CD14-positive monocyte (primary cell): ENCODE results near the gene MRPL14. TPM values are rescaled to one million over a fixed set of nuclear protein-coding genes. Genes with fewer than 3 reads are reported as not detected.
A peak's percentile ranks its signal among the peaks of the same experiment; 100 is the strongest.

ENCODE experiments used
- DNase-seq, 3 donors: peaks; one replicate each; pipeline ENCODE4 v3.0.0-alpha.2; 2011 to 2022
- H2AFZ ChIP-seq: 2 replicates; pipeline ENCODE4 v1.6.0; 2012; ENCODE audit warnings: mild to moderate bottlenecking, low read depth, low read length, inconsistent platforms; ENCODE audit not compliant: insufficient read depth, poor library complexity, severe bottlenecking
- H3K27ac ChIP-seq, 2 donors: 1 replicate in 1 of 2; 2 replicates in 1 of 2; pipeline ENCODE4 v1.5.1; 2012 to 2013; ENCODE audit warnings: low read length in 2 of 2, control low read depth in 1 of 2, inconsistent platforms in 1 of 2, low read depth in 1 of 2, mild to moderate bottlenecking in 1 of 2
- H3K27me3 ChIP-seq, 2 donors: one replicate each; pipeline versions ENCODE4 v1.6.0 to v1.6.1; 2011 to 2013; ENCODE audit warnings: low read length in 2 of 2; ENCODE audit not compliant: control insufficient read depth in 2 of 2, insufficient read depth in 2 of 2
- H3K36me3 ChIP-seq, 2 donors: replicated peaks in 1 of 2; 1 replicate in 1 of 2; 2 replicates in 1 of 2; pipeline versions ENCODE4 v1.5.1 to v1.6.1; 2012 to 2013; ENCODE audit warnings: low read length in 2 of 2, control low read depth in 1 of 2, inconsistent platforms in 1 of 2, mild to moderate bottlenecking in 1 of 2; ENCODE audit not compliant: insufficient read depth in 2 of 2, control insufficient read depth in 1 of 2
- H3K4me1 ChIP-seq, 2 donors: 1 replicate in 1 of 2; 2 replicates in 1 of 2; pipeline versions ENCODE4 v1.5.1 to v1.6.1; 2012 to 2013; ENCODE audit warnings: low read length in 2 of 2, control low read depth in 1 of 2, inconsistent platforms in 1 of 2, mild to moderate bottlenecking in 1 of 2, moderate library complexity in 1 of 2; ENCODE audit not compliant: insufficient read depth in 2 of 2, control insufficient read depth in 1 of 2
- H3K4me2 ChIP-seq: replicated peaks from 2 replicates; pipeline ENCODE3; 2012; ENCODE audit warnings: low read length, moderate library complexity, mild to moderate bottlenecking; ENCODE audit not compliant: poor library complexity, severe bottlenecking; ENCODE audit errors: extremely low read depth
- H3K4me3 ChIP-seq, 3 experiments: fragments of 200-600 bp in 1 of 3; sonication (generic) in 1 of 3; replicated peaks in 1 of 3; 1 replicate in 2 of 3; 2 replicates in 1 of 3; pipeline ENCODE4 v1.5.1; 2011 to 2013; ENCODE audit warnings: low read length in 3 of 3, mild to moderate bottlenecking in 3 of 3, control low read depth in 2 of 3, low read depth in 2 of 3, inconsistent platforms in 1 of 3, moderate library complexity in 1 of 3
- H3K79me2 ChIP-seq: 2 replicates; pipeline ENCODE4 v1.6.0; 2012; ENCODE audit warnings: mild to moderate bottlenecking, control low read depth, inconsistent platforms, low read length, moderate library complexity; ENCODE audit not compliant: insufficient read depth
- H3K9ac ChIP-seq: 2 replicates; pipeline ENCODE4 v1.6.0; 2017; ENCODE audit warnings: low read length, mild to moderate bottlenecking; ENCODE audit not compliant: insufficient read depth, poor library complexity, severe bottlenecking
- H3K9me3 ChIP-seq, 2 donors: replicated peaks in 1 of 2; 1 replicate in 1 of 2; 2 replicates in 1 of 2; pipeline versions ENCODE4 v1.5.1 to v1.6.1; 2012 to 2013; ENCODE audit warnings: low read length in 2 of 2, control low read depth in 1 of 2; ENCODE audit not compliant: control insufficient read depth in 1 of 2, insufficient read depth in 1 of 2
- H4K20me1 ChIP-seq: 2 replicates; pipeline ENCODE4 v1.6.0; 2012; ENCODE audit warnings: mild to moderate bottlenecking, low read length, control low read depth, moderate library complexity; ENCODE audit not compliant: insufficient read depth
- H3K27ac Mint-ChIP-seq, 7 donors: one replicate each; pipeline ENCODE4 v1.8.0; 2020; ENCODE audit warnings: mild to moderate bottlenecking in 7 of 7, mixed read lengths in 7 of 7, moderate library complexity in 6 of 7, inconsistent platforms in 2 of 7
- H3K27me3 Mint-ChIP-seq, 3 donors: one replicate each; pipeline ENCODE4 v1.8.0; 2021 to 2022; ENCODE audit warnings: low read depth in 3 of 3, mild to moderate bottlenecking in 3 of 3, mixed read lengths in 3 of 3, moderate library complexity in 3 of 3, inconsistent platforms in 1 of 3
- H3K36me3 Mint-ChIP-seq, 2 donors: one replicate each; pipeline ENCODE4 v1.8.0; 2020; ENCODE audit warnings: mixed read lengths in 2 of 2, inconsistent platforms in 1 of 2, mild to moderate bottlenecking in 1 of 2
- H3K4me1 Mint-ChIP-seq: one replicate; pipeline ENCODE4 v1.8.0; 2020; ENCODE audit warnings: mild to moderate bottlenecking, mixed read lengths
- H3K4me3 Mint-ChIP-seq, 2 donors: one replicate each; pipeline ENCODE4 v1.8.0; 2020; ENCODE audit warnings: mild to moderate bottlenecking in 2 of 2, mixed read lengths in 2 of 2, moderate library complexity in 1 of 2
- H3K9me3 Mint-ChIP-seq, 7 donors: one replicate each; pipeline ENCODE4 v1.8.0; 2020 to 2022; ENCODE audit warnings: mixed read lengths in 7 of 7, mild to moderate bottlenecking in 6 of 7, moderate library complexity in 6 of 7, inconsistent platforms in 2 of 7
- CTCF ChIP-seq: fragments of 200-600 bp; IDR thresholded peaks from one replicate; pipeline ENCODE4 v1.8.0; 2022; ENCODE audit warnings: antibody characterized with exemption, mild to moderate bottlenecking
- WGBS: methylation state at CpG from one replicate; pipeline ENCODE4 v1.1.5; 2013; ENCODE audit warnings: missing lambda C conversion rate; ENCODE audit not compliant: insufficient coverage; 5-methylcytosine and 5-hydroxymethylcytosine counted together
- intact Hi-C, 2 donors: fragments of 100-400 bp; cut with micrococcal nuclease; formaldehyde crosslinking; loops; one replicate each; pipeline versions ENCODE4 v1.15.0 to v1.15.1; 2023
- polyA plus RNA-seq, 3 donors: library from polyadenylated mRNA; depleted of rRNA in 1 of 3; unstranded in 2 of 3; stranded (reverse) in 1 of 3; fragments of 300-500 nt in 2 of 3; fragments of >200 nt in 1 of 3; fragmentation: Illumina TruSeq in 2 of 3; gene quantifications; 1 replicate in 2 of 3; 2 replicates in 1 of 3; pipeline ENCODE4 v1.2.3, GENCODE V29; 2012 to 2021

MRPL14 gene
- polyA plus RNA-seq, 3 donors, result 18.5 to 91.5 (median 78.2) TPM

- H3K27ac Mint-ChIP-seq, result no peak overlapping the region
- H4K20me1 ChIP-seq, result no peaks in the 10 kb centered on the region
- H3K4me3 Mint-ChIP-seq, result no peak overlapping the region
- peaks cover 6 to 17% (median 7%) of the 10 kb centered on the region in 3 donors for H3K27me3 Mint-ChIP-seq
- no peak overlapping the region for H3K4me2 ChIP-seq
- no peak overlapping the region for H3K9ac ChIP-seq
- peak overlapping the region; percentile 59 for H2AFZ ChIP-seq
- no peaks in the 10 kb centered on the region for H3K36me3 Mint-ChIP-seq
- H3K27me3 ChIP-seq, result no peaks in the 10 kb centered on the region
- no peaks in the 10 kb centered on the region for H3K79me2 ChIP-seq
- intact Hi-C loops, result no loop called here
- no peaks in the 10 kb centered on the region for H3K36me3 ChIP-seq
- 73% methylated on average over 7 of the region's 7 CpGs for WGBS
- H3K4me1 Mint-ChIP-seq, result peaks cover 8% of the 10 kb centered on the region
- no peaks in the 10 kb centered on the region for H3K9me3 Mint-ChIP-seq
- H3K9me3 ChIP-seq, result no peaks in the 10 kb centered on the region
- no peak for TF ChIP-seq CTCF
- DNase-seq, result no peak
- H3K4me3 ChIP-seq, result no peak overlapping the region
- H3K4me1 ChIP-seq, result peaks cover 0 to 6% of the 10 kb centered on the region in 2 donors
- no peak overlapping the region for H3K27ac ChIP-seq
Observed at GRCh38 chr6:44166116-44166515, 38.9 kb upstream of the MRPL14 start.

- no peak overlapping the region for H3K4me3 ChIP-seq
- WGBS, result 100% methylated on average over 7 of the region's 8 CpGs
- H3K9me3 Mint-ChIP-seq, result no peaks in the 10 kb centered on the region
- H3K9me3 ChIP-seq, result no peaks in the 10 kb centered on the region
- H3K4me2 ChIP-seq, result no peak overlapping the region
- H3K4me3 Mint-ChIP-seq, result no peak overlapping the region
- H3K27ac Mint-ChIP-seq, result no peak overlapping the region
- H3K9ac ChIP-seq, result no peak overlapping the region
- no peak overlapping the region for H3K27ac ChIP-seq
- H3K79me2 ChIP-seq, result no peaks in the 10 kb centered on the region
- no peak for TF ChIP-seq CTCF
- intact Hi-C loops, result no loop called here
- peaks cover 4 to 13% (median 7%) of the 10 kb centered on the region in 3 donors for H3K27me3 Mint-ChIP-seq
- no peaks in the 10 kb centered on the region for H3K36me3 Mint-ChIP-seq
- DNase-seq, result no peak
- no peaks in the 10 kb centered on the region for H3K36me3 ChIP-seq
- no peak overlapping the region for H2AFZ ChIP-seq
- H3K27me3 ChIP-seq, result no peaks in the 10 kb centered on the region
- peaks cover 8% of the 10 kb centered on the region for H3K4me1 Mint-ChIP-seq
- H4K20me1 ChIP-seq, result no peaks in the 10 kb centered on the region
- peaks cover 0 to 6% of the 10 kb centered on the region in 2 donors for H3K4me1 ChIP-seq
Observed at GRCh38 chr6:44162876-44163625, 35.8 kb upstream of the MRPL14 start.
